SK-N-SH (cell line): ENCODE results near the gene PEX5. TPM values are rescaled to one million over a fixed set of nuclear protein-coding genes. Genes with fewer than 3 reads are reported as not detected.

Source experiments
- CTCF ChIA-PET: fragments of 300-600, 350-600 bp; formaldehyde crosslinking; extraction: SDS; loops from one replicate; lab custom pipeline; 2021; lab: Yijun Ruan, JAX
- POLR2A ChIA-PET: fragments of 350-600 bp; sonication (Branson Sonifier 250); formaldehyde crosslinking; extraction: SDS; loops from one replicate; lab custom pipeline; 2020; ENCODE audit warnings: antibody characterized with exemption, inconsistent platforms; lab: Yijun Ruan, JAX
- DNase-seq: peaks from one replicate; pipeline ENCODE4 v3.0.0; 2012
- H2AFZ ChIP-seq: fragments of 200-600 bp; sonication (generic); 2 replicates; pipeline ENCODE4 v1.8.1; 2016; ENCODE audit warnings: antibody characterized with exemption, mild to moderate bottlenecking, low read depth
- H3F3A ChIP-seq: fragments of 200-600 bp; sonication (generic); replicated peaks from 2 replicates; pipeline ENCODE3; 2016; ENCODE audit warnings: antibody characterized with exemption, mild to moderate bottlenecking; ENCODE audit not compliant: insufficient read depth
- H3K27ac ChIP-seq, 2 experiments: fragments of 200-500 bp in 1 of 2; fragments of 200-600 bp in 1 of 2; sonication (Bioruptor generic) in 1 of 2; sonication (generic), shearing (Covaris generic) in 1 of 2; 2 replicates each; pipeline versions ENCODE4 v1.5.1 to v1.6.1; 2014 to 2016; ENCODE audit warnings: low read depth in 2 of 2, inconsistent platforms in 1 of 2, low read length in 1 of 2, mild to moderate bottlenecking in 1 of 2, mixed read lengths in 1 of 2
- H3K27me3 ChIP-seq: fragments of 200-600 bp; sonication (generic), shearing (Covaris generic); 2 replicates; pipeline ENCODE4 v1.6.1; 2016; ENCODE audit warnings: mixed run types; ENCODE audit not compliant: insufficient read depth
- H3K36me3 ChIP-seq, 2 experiments: fragments of 200-500 bp in 1 of 2; fragments of 200-600 bp in 1 of 2; sonication (Bioruptor generic) in 1 of 2; sonication (generic) in 1 of 2; replicated peaks in 1 of 2; 2 replicates each; pipeline versions ENCODE3 to v1.5.1; 2014 to 2016; ENCODE audit warnings: low read length in 1 of 2, mild to moderate bottlenecking in 1 of 2; ENCODE audit not compliant: insufficient read depth in 2 of 2, control insufficient read depth in 1 of 2
- H3K4me1 ChIP-seq, 2 experiments: fragments of 200-500 bp in 1 of 2; fragments of 200-600 bp in 1 of 2; sonication (Bioruptor generic) in 1 of 2; sonication (generic), shearing (Covaris generic) in 1 of 2; 2 replicates each; pipeline versions ENCODE4 v1.5.1 to v1.6.1; 2014 to 2016; ENCODE audit warnings: low read depth in 1 of 2, low read length in 1 of 2, mixed run types in 1 of 2; ENCODE audit not compliant: insufficient read depth in 2 of 2, control insufficient read depth in 1 of 2
- H3K4me2 ChIP-seq: fragments of 200-600 bp; sonication (generic), shearing (Covaris generic); 2 replicates; pipeline ENCODE4 v1.6.1; 2017; ENCODE audit warnings: mixed run types
- H3K4me3 ChIP-seq, 2 experiments: fragments of 200-500 bp in 1 of 2; fragments of 200-600 bp in 1 of 2; sonication (Bioruptor generic) in 1 of 2; sonication (generic), shearing (Covaris generic) in 1 of 2; 2 replicates each; pipeline versions ENCODE4 v1.5.1 to v1.8.1; 2014 to 2016; ENCODE audit warnings: low read depth in 2 of 2, inconsistent platforms in 1 of 2, low read length in 1 of 2, mild to moderate bottlenecking in 1 of 2, mixed read lengths in 1 of 2, moderate library complexity in 1 of 2
- H3K79me2 ChIP-seq: fragments of 200-600 bp; sonication (generic); 2 replicates; pipeline ENCODE4 v1.8.1; 2017; ENCODE audit warnings: mild to moderate bottlenecking; ENCODE audit not compliant: insufficient read depth
- H3K9ac ChIP-seq: fragments of 200-600 bp; sonication (generic); 2 replicates; pipeline ENCODE4 v1.6.1; 2017; ENCODE audit warnings: mixed run types
- H3K9me2 ChIP-seq: fragments of 200-600 bp; sonication (generic); 2 replicates; pipeline ENCODE4 v1.6.1; 2017; ENCODE audit warnings: mixed run types
- H3K9me3 ChIP-seq: fragments of 200-600 bp; sonication (generic); 2 replicates; pipeline ENCODE4 v1.6.1; 2017; ENCODE audit warnings: mixed run types, mild to moderate bottlenecking, moderate library complexity
- H4K20me1 ChIP-seq: fragments of 200-600 bp; sonication (generic); 2 replicates; pipeline ENCODE4 v1.6.1; 2017; ENCODE audit warnings: mild to moderate bottlenecking, mixed run types; ENCODE audit not compliant: insufficient read depth
- CTCF ChIP-seq: fragments of 200-600 bp; sonication (generic); IDR thresholded peaks from 2 replicates; pipeline ENCODE4 v1.6.1; 2017; ENCODE audit warnings: antibody characterized with exemption, mild to moderate bottlenecking, moderate library complexity
- EP300 ChIP-seq, 2 experiments: IDR thresholded peaks; 2 replicates each; pipeline versions ENCODE4 v1.4.0 to v1.6.1; 2012; ENCODE audit warnings: borderline replicate concordance in 1 of 2, low read depth in 1 of 2, low read length in 1 of 2
- FOSL2 ChIP-seq: IDR thresholded peaks from 2 replicates; pipeline ENCODE4 v1.4.0; 2012; ENCODE audit warnings: low read depth, mild to moderate bottlenecking, moderate library complexity, borderline replicate concordance
- RAD21 ChIP-seq: IDR thresholded peaks from 2 replicates; pipeline ENCODE4 v1.6.1; 2012; ENCODE audit warnings: mild to moderate bottlenecking, low read length
- REST ChIP-seq: IDR thresholded peaks from 2 replicates; pipeline ENCODE4 v1.6.1; 2012; ENCODE audit warnings: mild to moderate bottlenecking, low read depth, low read length, moderate library complexity
- SMC3 ChIP-seq: IDR thresholded peaks from 2 replicates; pipeline ENCODE4 v1.6.1; 2012; ENCODE audit warnings: low read depth, low read length, improper control_type of control experiment
- WGBS: methylation state at CpG from one replicate; pipeline ENCODE4 v1.1.6; 2017; ENCODE audit warnings: low lambda C conversion rate; 5-methylcytosine and 5-hydroxymethylcytosine counted together
- polyA plus RNA-seq, 3 experiments: library from polyadenylated mRNA; depleted of rRNA; stranded (reverse); fragments of >200 nt; gene quantifications; 2 replicates each; pipeline ENCODE4 v1.2.3, GENCODE V29; 2012

Gene PEX5
- polyA plus RNA-seq, 1 of the 3 experiments (the other 2 are of a cell fraction), result 22.6 TPM

- POLR2A ChIA-PET, result no interaction called here
- Histone ChIP-seq H3K27ac (no peak overlapping the region), H3K9me3 (no peaks in the 10 kb centered on the region), H3K36me3 (peaks cover 0 to 2% of the 10 kb centered on the region in 2 experiments)
- 58% methylated on average over 4 of the region's 5 CpGs for WGBS
- peak; percentile 64 for TF ChIP-seq CTCF
- TF ChIP-seq RAD21, result peak; percentile 58
- TF ChIP-seq FOSL2, result no peak
- no peak for TF ChIP-seq REST
- peak; percentile 61 for TF ChIP-seq SMC3
- TF ChIP-seq, all 33 proteins: peak for 3
- no peak overlapping the region for H3K9ac ChIP-seq
- CTCF ChIA-PET, result interaction anchor here (0.6 to 3.9 kb wide), 11 partner anchors 11 to 165 kb away, joined by 3 to 33 read pairs (median 3); partner anchors contain the start of genes C1S, CLSTN3 and PEX5
- no peak overlapping the region for H3K4me2 ChIP-seq
- H3K4me3 ChIP-seq, result no peak overlapping the region; a peak in 1 of 4 replicates
- no peaks in the 10 kb centered on the region for H3K79me2 ChIP-seq
- DNase-seq, result peak; percentile 66
- no peaks in the 10 kb centered on the region for H3K4me1 ChIP-seq
- H2AFZ ChIP-seq, result no peak overlapping the region
- H4K20me1 ChIP-seq, result no peaks in the 10 kb centered on the region
- H3K27me3 ChIP-seq, result no peaks in the 10 kb centered on the region
- no peaks in the 10 kb centered on the region for H3F3A ChIP-seq
- H3K9me2 ChIP-seq, result no peaks in the 10 kb centered on the region
Measured at GRCh38 chr12:7142056-7142644, 47.3 kb upstream of the PEX5 start.

GRCh38 chr12:7142809-7143465 lies 46.5 kb upstream of the PEX5 start:
- ChIA-PET POLR2A (no interaction called here), CTCF (interaction anchor here (0.6 to 3.9 kb wide), 9 partner anchors 10 to 168 kb away, joined by 3 to 49 read pairs (median 3); partner anchors contain the start of gene PEX5)
- no peaks in the 10 kb centered on the region for H3K9me2 ChIP-seq

More at GRCh38 chr12:7142809-7143465, 46.5 kb upstream of the PEX5 start:
- H3K4me2 ChIP-seq, result no peak overlapping the region
- TF ChIP-seq CTCF, result no peak
- no peak for TF ChIP-seq EP300 (IDR thresholded peaks at IDR 0.05; ENCODE audit: borderline replicate concordance in 1 of 2, low read depth in 1 of 2, low read length in 1 of 2)
- no peak for TF ChIP-seq RAD21
- H3K27me3 ChIP-seq, result no peaks in the 10 kb centered on the region
- no peaks in the 10 kb centered on the region for H4K20me1 ChIP-seq
- no peaks in the 10 kb centered on the region for H3F3A ChIP-seq
- no peaks in the 10 kb centered on the region for H3K79me2 ChIP-seq
- DNase-seq, result no peak
- no peak overlapping the region for H3K9ac ChIP-seq
- H2AFZ ChIP-seq, result no peak overlapping the region
- no peak overlapping the region for H3K4me3 ChIP-seq
- H3K4me1 ChIP-seq, result no peaks in the 10 kb centered on the region
- H3K9me3 ChIP-seq, result no peaks in the 10 kb centered on the region
- no peak overlapping the region for H3K27ac ChIP-seq
- peaks cover 0 to 2% of the 10 kb centered on the region in 2 experiments for H3K36me3 ChIP-seq
- WGBS, result 84% methylated on average over 17 of the region's 18 CpGs
